ENCODE results near the gene TCERG1. TPM values are rescaled to one million over a fixed set of nuclear protein-coding genes. Genes with fewer than 3 reads are reported as not detected.
A peak's percentile ranks its signal among the peaks of the same experiment; 100 is the strongest.

TCERG1 gene
- total RNA-seq, 1 donor from 2014 or later, result 36.4 TPM

- H3K4me1 ChIP-seq, result no peaks in the 10 kb centered on the region
Observed at GRCh38 chr5:146527785-146528184, 80.7 kb downstream of the TCERG1 start.

GRCh38 chr5:146528236-146528635, 81.1 kb downstream of the TCERG1 start:
- H3K27ac ChIP-seq, result no peak overlapping the region
- H3K4me1 ChIP-seq, result no peaks in the 10 kb centered on the region
- no peaks in the 10 kb centered on the region for H3K27me3 ChIP-seq (ENCODE audit: low read depth)
- TF ChIP-seq CTCF (IDR thresholded peaks at IDR 0.05), result no peak
- H3K9me3 ChIP-seq, result no peaks in the 10 kb centered on the region
- ATAC-seq, result no peak
- intact Hi-C loops (cut with DNase I), result no loop called here
- DNase-seq, result no peak
- H3K36me3 ChIP-seq, result no peaks in the 10 kb centered on the region
- H3K4me3 ChIP-seq, result no peak overlapping the region

More at GRCh38 chr5:146527785-146528184, 80.7 kb downstream of the TCERG1 start:
- Histone ChIP-seq H3K36me3 (no peaks in the 10 kb centered on the region), H3K27ac (no peak overlapping the region), H3K4me3 (no peak overlapping the region), H3K9me3 (no peaks in the 10 kb centered on the region), H3K27me3 (ENCODE audit: low read depth) (no peaks in the 10 kb centered on the region)
- no peak for TF ChIP-seq CTCF (IDR thresholded peaks at IDR 0.05)
- ATAC-seq, result no peak
- DNase-seq, result no peak
- intact Hi-C loops (cut with DNase I), result no loop called here

GRCh38 chr5:146529984-146530383, 82.9 kb downstream of the TCERG1 start:
- Histone ChIP-seq H3K9me3 (no peaks in the 10 kb centered on the region), H3K36me3 (no peaks in the 10 kb centered on the region), H3K4me1 (no peaks in the 10 kb centered on the region), H3K4me3 (no peak overlapping the region), H3K27me3 (ENCODE audit: low read depth) (no peaks in the 10 kb centered on the region), H3K27ac (no peak overlapping the region)
- TF ChIP-seq CTCF (IDR thresholded peaks at IDR 0.05), result no peak
- intact Hi-C loops (cut with DNase I), result loop anchor here (10.0 kb wide), 1 partner anchor 435 kb away; no protein-coding TSS in a partner anchor
- ATAC-seq (no peak), DNase-seq (no peak)

GRCh38 chr5:146533260-146533857, 86.2 kb downstream of the TCERG1 start:
- intact Hi-C loops (cut with DNase I), result loop anchor here (10.0 kb wide), 1 partner anchor 431 kb away; no protein-coding TSS in a partner anchor
- no peaks in the 10 kb centered on the region for H3K4me1 ChIP-seq
- ATAC-seq, result peak; percentile 81

GRCh38 chr5:146533882-146534281, 86.7 kb downstream of the TCERG1 start:
- no peaks in the 10 kb centered on the region for H3K27me3 ChIP-seq (ENCODE audit: low read depth)
- H3K36me3 ChIP-seq, result no peaks in the 10 kb centered on the region
- H3K27ac ChIP-seq, result no peak overlapping the region
- intact Hi-C loops (cut with DNase I), result loop anchor here (10.0 kb wide), 1 partner anchor 431 kb away; no protein-coding TSS in a partner anchor
- H3K4me3 ChIP-seq, result no peak overlapping the region
- H3K9me3 ChIP-seq, result no peaks in the 10 kb centered on the region
- no peak for TF ChIP-seq CTCF (IDR thresholded peaks at IDR 0.05)
- no peaks in the 10 kb centered on the region for H3K4me1 ChIP-seq
- DNase-seq (no peak), ATAC-seq (no peak)

More at GRCh38 chr5:146533260-146533857, 86.2 kb downstream of the TCERG1 start:
- no peak overlapping the region for H3K27ac ChIP-seq
- TF ChIP-seq CTCF (IDR thresholded peaks at IDR 0.05), result peak; percentile 66
- H3K4me3 ChIP-seq, result no peak overlapping the region
- no peaks in the 10 kb centered on the region for H3K27me3 ChIP-seq (ENCODE audit: low read depth)
- no peaks in the 10 kb centered on the region for H3K36me3 ChIP-seq
- H3K9me3 ChIP-seq, result no peaks in the 10 kb centered on the region
- peak; percentile 62 for DNase-seq
